HCT116 (cell line): ENCODE data around the gene CYBRD1. TPM values are rescaled to one million over a fixed set of nuclear protein-coding genes. Genes with fewer than 3 reads are reported as not detected.

ENCODE experiments used
- ATAC-seq: fragments of 200-7000 bp; cut with Tn5 transposase; 2 replicates; pipeline ENCODE4 v1.9.1; 2020; ENCODE audit warnings: mild to moderate bottlenecking, moderate library complexity
- BruUV-seq: library from RNA; stranded (reverse); fragments of 400-500 nt; replicated peaks from 2 replicates; lab custom pipeline; 2021; lab: Mats Ljungman, UMichigan
- CTCF ChIA-PET: fragments of 300-600 bp; sonication (Branson Sonifier 250); formaldehyde crosslinking; loops from one replicate; lab custom pipeline; 2021; ENCODE audit warnings: antibody characterized with exemption; lab: Charles Lee
- POLR2A ChIA-PET: fragments of 300-600, 350-600 bp; sonication (Branson Sonifier 250); formaldehyde crosslinking; loops from one replicate; lab custom pipeline; 2021; ENCODE audit warnings: antibody characterized with exemption; lab: Charles Lee
- RAD21 ChIA-PET, 2 experiments: fragments of 300-600 bp; sonication (Branson Sonifier 250); formaldehyde crosslinking; loops; one replicate each; lab custom pipeline; 2023; ENCODE audit warnings: low total read pairs in 2 of 2; ENCODE audit not compliant: uncharacterized antibody in 2 of 2, unreplicated experiment in 2 of 2, low non-redundant PET in 1 of 2; lab: Charles Lee
- DNase-seq: peaks from one replicate; pipeline ENCODE4 v3.0.0-alpha.2; 2010; ENCODE audit warnings: low read depth, low spot score
- H2AFZ ChIP-seq: fragments of 200-600 bp; shearing (Covaris generic), sonication (generic); 2 replicates; pipeline ENCODE4 v1.6.1; 2017; ENCODE audit warnings: low read depth, mixed run types, mixed read lengths, antibody characterized with exemption, low read length; ENCODE audit not compliant: poor library complexity, severe bottlenecking
- H3K27ac ChIP-seq: 2 replicates; pipeline ENCODE4 v1.5.1; 2012; ENCODE audit warnings: low read depth, low read length
- H3K27me3 ChIP-seq: fragments of 200-600 bp; sonication (generic); 2 replicates; pipeline ENCODE4 v1.6.1; 2016; ENCODE audit warnings: mixed run types, low read length, mixed read lengths; ENCODE audit not compliant: insufficient read depth
- H3K36me3 ChIP-seq, 2 experiments: fragments of 200-500 bp in 1 of 2; fragments of 200-600 bp in 1 of 2; sonication (Bioruptor generic) in 1 of 2; sonication (generic) in 1 of 2; 2 replicates each; pipeline versions ENCODE4 v1.5.1 to v1.6.1; 2014 to 2016; ENCODE audit warnings: low read length in 2 of 2, inconsistent platforms in 1 of 2, mixed read lengths in 1 of 2, mixed run types in 1 of 2; ENCODE audit not compliant: insufficient read depth in 2 of 2, control insufficient read depth in 1 of 2
- H3K4me1 ChIP-seq, 2 experiments: fragments of 200-600 bp in 1 of 2; sonication (generic) in 1 of 2; 2 replicates each; pipeline versions ENCODE4 v1.5.1 to v1.6.1; 2012 to 2017; ENCODE audit warnings: low read length in 2 of 2, inconsistent platforms in 1 of 2, mild to moderate bottlenecking in 1 of 2, mixed read lengths in 1 of 2, mixed run types in 1 of 2, moderate library complexity in 1 of 2; ENCODE audit not compliant: insufficient read depth in 2 of 2, control insufficient read depth in 1 of 2
- H3K4me2 ChIP-seq: fragments of 200-600 bp; sonication (generic); 2 replicates; pipeline ENCODE4 v1.6.1; 2017; ENCODE audit warnings: mixed run types, low read length, mixed read lengths
- H3K4me3 ChIP-seq, 2 experiments: fragments of 200-600 bp in 1 of 2; sonication (generic) in 1 of 2; replicated peaks in 1 of 2; 2 replicates each; pipeline ENCODE4 v1.5.1; 2011 to 2016; ENCODE audit warnings: low read length in 2 of 2, control low read depth in 1 of 2, low read depth in 1 of 2, mild to moderate bottlenecking in 1 of 2, mixed read lengths in 1 of 2, mixed run types in 1 of 2
- H3K79me2 ChIP-seq: fragments of 200-600 bp; sonication (generic); 2 replicates; pipeline ENCODE4 v1.6.1; 2017; ENCODE audit warnings: mild to moderate bottlenecking, mixed run types, low read length, moderate library complexity, mixed read lengths; ENCODE audit not compliant: insufficient read depth
- H3K9ac ChIP-seq: fragments of 200-600 bp; sonication (generic); 2 replicates; pipeline ENCODE4 v1.6.1; 2016; ENCODE audit warnings: low read length, mixed read lengths
- H3K9me2 ChIP-seq: fragments of 200-600 bp; sonication (generic), shearing (Covaris generic); 2 replicates; pipeline ENCODE4 v1.6.1; 2017; ENCODE audit warnings: mixed run types, mild to moderate bottlenecking, moderate library complexity; ENCODE audit not compliant: insufficient read depth
- H3K9me3 ChIP-seq, 2 experiments: fragments of 200-500 bp in 1 of 2; fragments of 200-600 bp in 1 of 2; sonication (Bioruptor generic) in 1 of 2; sonication (generic) in 1 of 2; 2 replicates each; pipeline ENCODE4 v1.6.1; 2014 to 2017; ENCODE audit warnings: low read length in 2 of 2, mixed read lengths in 2 of 2, inconsistent platforms in 1 of 2, low read depth in 1 of 2, mild to moderate bottlenecking in 1 of 2, mixed run types in 1 of 2, moderate library complexity in 1 of 2; ENCODE audit not compliant: control insufficient read depth in 1 of 2, insufficient read depth in 1 of 2
- H4K20me1 ChIP-seq: fragments of 200-600 bp; sonication (generic), shearing (Covaris generic); 2 replicates; pipeline ENCODE4 v1.6.1; 2017; ENCODE audit warnings: mixed run types, mild to moderate bottlenecking, moderate library complexity; ENCODE audit not compliant: insufficient read depth
- CEBPB ChIP-seq: IDR thresholded peaks from 2 replicates; pipeline ENCODE4 v1.6.1; 2012; ENCODE audit warnings: low read depth
- EGR1 ChIP-seq: IDR thresholded peaks from 2 replicates; pipeline ENCODE4 v1.6.1; 2012; ENCODE audit warnings: low read depth
- ELF1 ChIP-seq: IDR thresholded peaks from 2 replicates; pipeline ENCODE4 v1.6.1; 2012; ENCODE audit warnings: low read depth, borderline replicate concordance
- EZH2 ChIP-seq: fragments of 200-600 bp; sonication (generic); IDR thresholded peaks from 2 replicates; pipeline ENCODE4 v1.6.1; 2017; ENCODE audit warnings: antibody characterized with exemption, mixed run types
- FOSL1 ChIP-seq: IDR thresholded peaks from 2 replicates; pipeline ENCODE4 v1.6.1; 2012; ENCODE audit warnings: low read depth
- JUND ChIP-seq: IDR thresholded peaks from 2 replicates; pipeline ENCODE4 v1.6.1; 2012
- POLR2A ChIP-seq: IDR thresholded peaks from 2 replicates; pipeline ENCODE4 v1.7.0; 2011; ENCODE audit warnings: borderline replicate concordance; ENCODE audit not compliant: insufficient read depth, insufficient read length; ENCODE audit errors: extremely low read depth
- SIN3A ChIP-seq: IDR thresholded peaks from 2 replicates; pipeline ENCODE4 v1.6.1; 2012; ENCODE audit warnings: low read depth
- SRF ChIP-seq: IDR thresholded peaks from 2 replicates; pipeline ENCODE4 v1.6.1; 2012; ENCODE audit warnings: low read depth
- TCF7L2 ChIP-seq: IDR thresholded peaks from 2 replicates; pipeline ENCODE4 v1.7.0; 2011; ENCODE audit warnings: borderline replicate concordance, inconsistent platforms; ENCODE audit not compliant: insufficient read depth, insufficient read length; ENCODE audit errors: extremely low read depth
- YY1 ChIP-seq: IDR thresholded peaks from 2 replicates; pipeline ENCODE4 v1.6.1; 2011; ENCODE audit warnings: low read length, low read depth, moderate library complexity, mild to moderate bottlenecking; ENCODE audit not compliant: insufficient replicate concordance; ENCODE audit errors: extremely low read depth
- ZNF274 ChIP-seq: fragments of 200-500 bp; sonication (Bioruptor generic); IDR thresholded peaks from 2 replicates; pipeline ENCODE4 v1.6.1; 2014; ENCODE audit warnings: mild to moderate bottlenecking, low read depth, low read length, inconsistent platforms
- intact Hi-C: fragments of 100-400 bp; cut with micrococcal nuclease; formaldehyde crosslinking; loops from 2 replicates; pipeline ENCODE4 v1.10.0; 2022
- total RNA-seq: library from RNA; stranded (reverse); gene quantifications from one replicate; pipeline ENCODE4 v1.2.1, GENCODE V29; 2021; ENCODE audit not compliant: unreplicated experiment
- TF ChIP-seq, protein P1 (sequence below): IDR thresholded peaks from 2 replicates; pipeline ENCODE4 v1.6.1; 2011; ENCODE audit warnings: mild to moderate bottlenecking, low read length, moderate library complexity; ENCODE audit not compliant: insufficient replicate concordance; ENCODE audit errors: extremely low read depth
- TF ChIP-seq, protein P2 (sequence below): IDR thresholded peaks from 2 replicates; pipeline ENCODE4 v1.6.1; 2012; ENCODE audit warnings: low read depth
- TF ChIP-seq, protein P3 (sequence below), 3 experiments: fragments of 200-600 bp in 1 of 3; sonication (generic) in 1 of 3; IDR thresholded peaks in 2 of 3; conservative IDR thresholded peaks in 1 of 3; 2 replicates each; pipeline ENCODE4 v1.5.1; 2012 to 2017; ENCODE audit warnings: low read depth in 2 of 3, low read length in 2 of 3, antibody characterized with exemption in 1 of 3, borderline replicate concordance in 1 of 3, control low read depth in 1 of 3, mild to moderate bottlenecking in 1 of 3, mixed read lengths in 1 of 3, mixed run types in 1 of 3, moderate library complexity in 1 of 3; ENCODE audit not compliant: insufficient read depth in 1 of 3

The CYBRD1 gene
- total RNA-seq, 1 experiment from 2014 or later: 14.9 TPM

DNA sequence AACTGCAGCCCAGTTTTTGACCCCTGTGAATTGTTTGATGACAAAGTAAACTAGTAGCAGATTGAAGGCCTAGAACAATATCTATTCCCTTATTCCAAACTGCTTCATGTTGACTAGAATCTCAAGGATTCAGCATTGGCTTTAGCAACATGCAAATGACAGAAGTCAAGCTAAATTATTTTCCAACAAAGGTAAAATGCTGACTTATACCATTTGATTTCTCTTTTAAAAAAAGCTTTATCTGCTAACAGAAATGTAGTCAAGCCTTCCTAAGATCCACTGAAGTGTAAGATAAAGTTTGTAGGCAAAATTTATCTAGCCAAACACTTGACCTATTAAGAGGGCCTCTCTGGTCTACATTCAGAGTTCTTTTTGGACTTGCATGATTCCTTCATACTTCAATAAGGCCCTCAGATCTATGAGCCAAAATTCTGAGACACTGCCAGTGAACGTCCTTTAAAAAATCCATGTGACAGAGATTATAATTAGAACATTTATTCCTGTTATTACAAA lies 9.5 kb upstream of the CYBRD1 start:
- no peak for TF ChIP-seq SIN3A
- TF ChIP-seq, protein P1, sequence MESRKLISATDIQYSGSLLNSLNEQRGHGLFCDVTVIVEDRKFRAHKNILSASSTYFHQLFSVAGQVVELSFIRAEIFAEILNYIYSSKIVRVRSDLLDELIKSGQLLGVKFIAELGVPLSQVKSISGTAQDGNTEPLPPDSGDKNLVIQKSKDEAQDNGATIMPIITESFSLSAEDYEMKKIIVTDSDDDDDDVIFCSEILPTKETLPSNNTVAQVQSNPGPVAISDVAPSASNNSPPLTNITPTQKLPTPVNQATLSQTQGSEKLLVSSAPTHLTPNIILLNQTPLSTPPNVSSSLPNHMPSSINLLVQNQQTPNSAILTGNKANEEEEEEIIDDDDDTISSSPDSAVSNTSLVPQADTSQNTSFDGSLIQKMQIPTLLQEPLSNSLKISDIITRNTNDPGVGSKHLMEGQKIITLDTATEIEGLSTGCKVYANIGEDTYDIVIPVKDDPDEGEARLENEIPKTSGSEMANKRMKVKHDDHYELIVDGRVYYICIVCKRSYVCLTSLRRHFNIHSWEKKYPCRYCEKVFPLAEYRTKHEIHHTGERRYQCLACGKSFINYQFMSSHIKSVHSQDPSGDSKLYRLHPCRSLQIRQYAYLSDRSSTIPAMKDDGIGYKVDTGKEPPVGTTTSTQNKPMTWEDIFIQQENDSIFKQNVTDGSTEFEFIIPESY: no peak
- TF ChIP-seq, protein P2, sequence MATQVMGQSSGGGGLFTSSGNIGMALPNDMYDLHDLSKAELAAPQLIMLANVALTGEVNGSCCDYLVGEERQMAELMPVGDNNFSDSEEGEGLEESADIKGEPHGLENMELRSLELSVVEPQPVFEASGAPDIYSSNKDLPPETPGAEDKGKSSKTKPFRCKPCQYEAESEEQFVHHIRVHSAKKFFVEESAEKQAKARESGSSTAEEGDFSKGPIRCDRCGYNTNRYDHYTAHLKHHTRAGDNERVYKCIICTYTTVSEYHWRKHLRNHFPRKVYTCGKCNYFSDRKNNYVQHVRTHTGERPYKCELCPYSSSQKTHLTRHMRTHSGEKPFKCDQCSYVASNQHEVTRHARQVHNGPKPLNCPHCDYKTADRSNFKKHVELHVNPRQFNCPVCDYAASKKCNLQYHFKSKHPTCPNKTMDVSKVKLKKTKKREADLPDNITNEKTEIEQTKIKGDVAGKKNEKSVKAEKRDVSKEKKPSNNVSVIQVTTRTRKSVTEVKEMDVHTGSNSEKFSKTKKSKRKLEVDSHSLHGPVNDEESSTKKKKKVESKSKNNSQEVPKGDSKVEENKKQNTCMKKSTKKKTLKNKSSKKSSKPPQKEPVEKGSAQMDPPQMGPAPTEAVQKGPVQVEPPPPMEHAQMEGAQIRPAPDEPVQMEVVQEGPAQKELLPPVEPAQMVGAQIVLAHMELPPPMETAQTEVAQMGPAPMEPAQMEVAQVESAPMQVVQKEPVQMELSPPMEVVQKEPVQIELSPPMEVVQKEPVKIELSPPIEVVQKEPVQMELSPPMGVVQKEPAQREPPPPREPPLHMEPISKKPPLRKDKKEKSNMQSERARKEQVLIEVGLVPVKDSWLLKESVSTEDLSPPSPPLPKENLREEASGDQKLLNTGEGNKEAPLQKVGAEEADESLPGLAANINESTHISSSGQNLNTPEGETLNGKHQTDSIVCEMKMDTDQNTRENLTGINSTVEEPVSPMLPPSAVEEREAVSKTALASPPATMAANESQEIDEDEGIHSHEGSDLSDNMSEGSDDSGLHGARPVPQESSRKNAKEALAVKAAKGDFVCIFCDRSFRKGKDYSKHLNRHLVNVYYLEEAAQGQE: no peak
- no peak for TF ChIP-seq CEBPB
- no peak for TF ChIP-seq POLR2A
- TF ChIP-seq FOSL1: no peak
- no peak for TF ChIP-seq YY1
- no peak for TF ChIP-seq ZNF274
- no peak for TF ChIP-seq JUND
- no peak for TF ChIP-seq SRF
- TF ChIP-seq, protein P3, sequence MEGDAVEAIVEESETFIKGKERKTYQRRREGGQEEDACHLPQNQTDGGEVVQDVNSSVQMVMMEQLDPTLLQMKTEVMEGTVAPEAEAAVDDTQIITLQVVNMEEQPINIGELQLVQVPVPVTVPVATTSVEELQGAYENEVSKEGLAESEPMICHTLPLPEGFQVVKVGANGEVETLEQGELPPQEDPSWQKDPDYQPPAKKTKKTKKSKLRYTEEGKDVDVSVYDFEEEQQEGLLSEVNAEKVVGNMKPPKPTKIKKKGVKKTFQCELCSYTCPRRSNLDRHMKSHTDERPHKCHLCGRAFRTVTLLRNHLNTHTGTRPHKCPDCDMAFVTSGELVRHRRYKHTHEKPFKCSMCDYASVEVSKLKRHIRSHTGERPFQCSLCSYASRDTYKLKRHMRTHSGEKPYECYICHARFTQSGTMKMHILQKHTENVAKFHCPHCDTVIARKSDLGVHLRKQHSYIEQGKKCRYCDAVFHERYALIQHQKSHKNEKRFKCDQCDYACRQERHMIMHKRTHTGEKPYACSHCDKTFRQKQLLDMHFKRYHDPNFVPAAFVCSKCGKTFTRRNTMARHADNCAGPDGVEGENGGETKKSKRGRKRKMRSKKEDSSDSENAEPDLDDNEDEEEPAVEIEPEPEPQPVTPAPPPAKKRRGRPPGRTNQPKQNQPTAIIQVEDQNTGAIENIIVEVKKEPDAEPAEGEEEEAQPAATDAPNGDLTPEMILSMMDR (IDR thresholded peaks at IDR 0.05 in 2 of 3, conservative IDR thresholded peaks at IDR 0.05 in 1 of 3; ENCODE audit: borderline replicate concordance in 1 of 3, insufficient read depth in 1 of 3, low read depth in 2 of 3, low read length in 2 of 3): no peak
- TF ChIP-seq ELF1: no peak
- TF ChIP-seq TCF7L2: no peak
- TF ChIP-seq EZH2: no peak
- no peak for TF ChIP-seq EGR1
- Histone ChIP-seq H3K36me3 (no peaks in the 10 kb centered on the region), H3K27ac (no peak overlapping the region), H3K9me2 (no peaks in the 10 kb centered on the region), H3K4me2 (no peak overlapping the region), H3K9ac (no peak overlapping the region), H3K9me3 (no peaks in the 10 kb centered on the region), H3K4me3 (no peak overlapping the region), H3K4me1 (peaks cover 0 to 13% of the 10 kb centered on the region in 2 experiments; a peak in 1 of 4 replicates), H2AFZ (no peak overlapping the region), H3K27me3 (no peaks in the 10 kb centered on the region), H3K79me2 (no peaks in the 10 kb centered on the region), H4K20me1 (no peaks in the 10 kb centered on the region)
- ATAC-seq (no peak), DNase-seq (no peak)
- ChIA-PET POLR2A (no interaction called here), CTCF (no interaction called here), RAD21 (no interaction called here)
- intact Hi-C loops: no loop called here
- no TSS peak for BruUV-seq
